HG03558 (cell line): ENCODE data around the gene CCDC40.
"Not testable (repeated sequence)": the region's sequence is repeated elsewhere in the genome, so short reads cannot be mapped to it uniquely, and the experiment has no call there.

Experiments used
- ATAC-seq: cut with Tn5 transposase; IDR thresholded peaks from one replicate; pipeline ENCODE4 v1.9.1; 2021; ENCODE audit warnings: moderate number of reproducible peaks; ENCODE audit not compliant: unreplicated experiment; ENCODE audit errors: extremely low read depth

The CCDC40 gene

DNA sequence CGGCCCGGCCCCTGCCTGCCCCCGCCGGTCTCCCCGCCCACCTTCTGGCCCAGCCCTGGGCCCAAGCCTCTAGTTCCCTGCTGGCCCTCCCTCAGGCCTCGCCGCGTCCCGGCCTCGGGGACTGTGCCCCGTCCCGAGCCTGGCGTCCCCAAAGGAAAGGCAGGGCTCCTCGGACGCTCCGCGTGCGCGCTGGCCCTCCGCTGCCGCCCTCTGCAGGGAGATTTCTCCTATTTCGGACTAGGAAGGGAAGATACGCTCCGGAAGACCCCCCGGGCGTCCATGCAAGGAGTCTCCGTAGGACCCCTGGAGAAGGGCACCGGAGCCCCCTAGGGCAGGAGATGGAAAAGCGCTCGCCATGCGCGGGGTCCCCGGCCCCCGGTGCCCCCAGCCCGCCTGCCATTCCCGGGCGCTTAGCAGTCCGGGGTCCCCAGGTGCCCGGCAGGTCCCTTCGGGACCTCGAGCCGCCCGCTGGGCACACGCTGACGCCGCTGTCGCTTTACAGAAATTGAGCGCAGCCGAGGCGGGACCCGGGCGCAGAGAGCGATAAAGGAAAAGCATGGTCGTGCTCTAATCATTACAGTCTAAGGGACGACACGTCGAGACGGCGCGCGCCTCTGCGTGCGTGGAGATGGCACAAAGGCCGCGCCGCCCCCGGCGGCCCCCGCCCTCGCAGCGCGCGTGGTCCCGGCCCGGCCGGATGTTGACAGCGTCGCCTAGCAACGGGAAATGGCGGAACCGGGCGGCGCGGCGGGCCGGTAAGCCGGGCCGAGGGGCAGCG is at the start of gene CCDC40:
TSS of gene CCDC40 (plus strand) at position 706 of the 778 bp plus-strand sequence. CDS start at position 727, 21 bp downstream.
- ATAC-seq, result no peak

DNA sequence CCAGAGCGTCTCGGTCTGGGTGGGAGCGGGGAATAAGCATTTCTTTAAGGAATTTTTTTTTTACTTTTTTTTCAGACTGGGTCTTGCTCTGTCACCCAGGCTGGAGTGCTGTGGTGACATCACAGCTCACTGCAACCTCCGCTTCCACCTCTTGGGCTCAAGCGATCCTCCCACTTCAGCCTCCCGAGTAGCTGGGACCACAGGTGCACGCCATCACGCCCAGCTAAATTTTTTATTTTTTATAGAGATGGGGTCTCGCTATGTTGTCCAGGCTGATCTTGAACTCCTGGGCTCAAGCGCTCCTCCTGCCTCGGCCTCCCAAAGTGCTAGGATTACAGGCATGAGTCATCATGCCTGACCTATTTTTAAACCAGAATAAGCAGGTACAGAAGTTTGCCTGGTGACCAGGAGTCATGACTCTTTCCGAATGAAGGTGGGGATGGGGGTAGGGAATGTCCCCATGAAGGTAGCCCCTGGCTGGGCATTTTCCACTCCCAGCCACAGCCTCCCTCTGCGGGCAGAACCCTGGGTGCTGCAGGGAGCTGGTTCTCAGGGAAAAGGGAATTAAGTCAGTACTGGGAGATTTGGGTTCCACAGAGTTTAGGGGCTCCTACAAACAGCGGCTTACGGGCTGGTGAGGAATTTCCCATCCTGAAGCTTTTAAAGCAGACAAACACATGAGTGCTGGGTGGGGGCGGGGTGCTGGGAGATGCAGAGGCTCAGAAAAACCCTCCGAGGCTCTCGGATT is 49.1 kb upstream of the CCDC40 start:
- ATAC-seq, result no peak

- ATAC-seq, result no peak
These were observed 48.6 kb upstream of the CCDC40 start for GRCh38 chr17:79987935-79988184.

- no peak for ATAC-seq
These were observed 48.1 kb upstream of the CCDC40 start for GRCh38 chr17:79988185-79988971.

- ATAC-seq, result no peak
These were observed 47.2 kb upstream of the CCDC40 start for GRCh38 chr17:79989106-79989835.

DNA sequence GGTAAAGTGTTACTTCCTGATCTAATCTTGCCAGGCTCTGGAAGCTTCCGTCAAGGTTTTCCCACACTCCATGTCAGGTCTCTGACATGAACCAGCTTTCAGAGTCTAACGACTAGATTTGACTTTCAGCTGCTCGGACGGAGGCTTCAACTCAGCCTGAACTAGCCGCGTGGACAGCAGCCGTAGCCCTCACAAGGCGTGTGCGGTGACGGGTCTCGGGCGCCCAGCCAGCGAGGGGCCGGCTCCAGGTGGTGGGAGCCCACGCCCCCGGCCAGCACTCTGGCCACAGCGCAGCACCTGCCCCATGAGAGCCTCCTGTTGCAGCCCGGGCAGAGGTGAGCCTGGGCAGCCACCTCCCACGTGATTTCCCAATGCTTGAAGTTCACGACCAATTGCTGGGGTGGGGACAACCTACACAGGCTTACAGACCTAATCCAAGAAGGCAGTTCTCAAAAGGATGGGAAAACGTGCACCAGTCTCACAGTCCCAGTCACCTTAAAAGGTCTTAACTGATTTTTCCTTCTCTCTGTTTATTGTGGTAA is 46.3 kb upstream of the CCDC40 start:
- no peak for ATAC-seq

DNA sequence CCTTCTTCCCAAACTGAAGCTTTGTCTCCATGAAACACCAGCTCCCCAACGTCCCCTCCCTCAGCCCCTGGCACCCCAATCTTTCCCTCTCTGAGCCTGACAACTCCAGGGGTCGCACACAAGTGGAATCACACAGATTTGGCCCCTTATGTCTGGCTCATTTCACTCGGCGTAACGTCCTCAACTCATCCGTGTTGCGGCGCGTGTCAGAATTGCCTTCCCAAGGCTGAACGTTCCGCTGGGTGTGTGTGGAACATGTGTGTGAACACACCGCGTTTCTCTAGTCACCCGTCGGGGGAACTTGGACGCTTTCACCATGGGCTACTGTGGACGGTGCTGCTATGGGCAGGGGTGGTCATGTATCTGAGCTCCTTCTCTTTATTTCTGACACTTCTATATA is 45.7 kb upstream of the CCDC40 start:
- ATAC-seq, result no peak

DNA sequence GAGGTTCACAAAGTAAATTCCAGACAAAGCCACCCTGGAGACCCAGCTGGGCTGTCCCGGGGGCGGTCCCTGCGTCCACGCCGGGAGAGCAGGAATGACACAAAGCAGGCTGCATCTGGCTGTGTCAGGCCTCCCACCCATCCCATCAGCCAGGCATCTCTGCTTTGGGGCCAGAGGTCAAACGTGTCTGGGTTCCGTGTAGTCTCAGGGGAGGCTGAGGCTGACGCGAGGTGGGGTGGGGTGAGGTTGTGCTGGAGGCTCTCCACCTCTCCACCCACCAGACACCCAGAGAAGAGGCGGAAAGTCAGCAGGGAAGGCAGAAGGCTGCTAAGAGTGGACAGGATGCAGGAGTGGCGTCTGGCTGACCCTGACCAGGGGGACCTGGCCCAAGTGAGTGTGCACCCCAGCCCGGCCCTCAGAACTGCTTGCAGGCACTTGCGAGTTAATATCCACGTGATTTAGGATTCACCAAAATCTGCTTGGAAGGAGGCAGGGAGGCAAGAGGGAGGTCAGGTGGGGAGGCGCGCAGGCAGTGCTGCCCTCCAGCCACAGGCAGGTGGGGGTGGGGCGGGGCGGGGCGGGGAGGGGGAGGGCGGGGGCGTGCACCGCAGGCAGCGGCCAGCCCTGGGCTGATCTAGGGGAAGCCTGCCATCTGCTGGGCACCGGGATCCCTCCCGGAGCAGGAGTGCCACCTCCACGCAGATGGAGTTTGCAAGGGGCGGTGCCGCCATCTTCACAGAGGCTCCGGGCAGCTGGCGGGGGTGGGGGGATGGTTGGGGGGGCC is 45.1 kb upstream of the CCDC40 start:
- no peak for ATAC-seq

GRCh38 chr17:79991924-79992648 is 44.4 kb upstream of the CCDC40 start:
- ATAC-seq, result no peak

DNA sequence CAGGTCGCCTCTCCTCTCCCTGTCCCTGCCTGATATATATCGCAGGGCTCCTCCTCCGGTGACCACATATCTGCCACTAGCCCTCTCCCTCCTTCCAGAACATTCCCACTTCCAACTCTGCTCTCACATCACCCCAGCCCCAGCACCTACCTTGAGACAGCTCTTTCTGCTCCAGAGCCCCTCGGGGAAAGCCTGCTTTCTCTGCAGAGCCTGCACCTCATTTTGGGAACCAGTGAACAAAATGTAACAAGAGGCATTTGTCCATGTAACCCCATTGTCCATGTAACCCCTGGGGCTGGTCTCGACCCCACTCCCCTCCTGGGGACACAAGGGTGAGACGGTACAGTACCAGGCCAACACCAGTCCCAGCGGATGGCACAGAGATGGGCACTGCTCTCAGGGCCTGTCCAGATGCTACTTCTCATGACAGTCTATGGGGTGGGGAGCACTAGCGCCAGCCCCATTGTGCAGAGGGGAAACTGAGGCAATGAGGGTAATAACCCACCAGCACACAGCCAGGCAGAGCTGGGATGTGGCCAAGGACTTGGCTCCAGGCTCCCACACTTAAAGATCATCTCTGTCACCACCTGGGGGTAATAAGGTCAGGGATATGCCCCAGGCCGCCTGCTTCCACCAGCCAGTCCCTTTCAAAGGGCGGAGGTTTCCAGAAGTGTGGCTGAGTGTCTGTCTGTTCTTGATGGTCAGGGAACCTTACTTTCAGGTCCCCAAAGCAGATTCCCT is 43.6 kb upstream of the CCDC40 start:
- ATAC-seq, result no peak

DNA sequence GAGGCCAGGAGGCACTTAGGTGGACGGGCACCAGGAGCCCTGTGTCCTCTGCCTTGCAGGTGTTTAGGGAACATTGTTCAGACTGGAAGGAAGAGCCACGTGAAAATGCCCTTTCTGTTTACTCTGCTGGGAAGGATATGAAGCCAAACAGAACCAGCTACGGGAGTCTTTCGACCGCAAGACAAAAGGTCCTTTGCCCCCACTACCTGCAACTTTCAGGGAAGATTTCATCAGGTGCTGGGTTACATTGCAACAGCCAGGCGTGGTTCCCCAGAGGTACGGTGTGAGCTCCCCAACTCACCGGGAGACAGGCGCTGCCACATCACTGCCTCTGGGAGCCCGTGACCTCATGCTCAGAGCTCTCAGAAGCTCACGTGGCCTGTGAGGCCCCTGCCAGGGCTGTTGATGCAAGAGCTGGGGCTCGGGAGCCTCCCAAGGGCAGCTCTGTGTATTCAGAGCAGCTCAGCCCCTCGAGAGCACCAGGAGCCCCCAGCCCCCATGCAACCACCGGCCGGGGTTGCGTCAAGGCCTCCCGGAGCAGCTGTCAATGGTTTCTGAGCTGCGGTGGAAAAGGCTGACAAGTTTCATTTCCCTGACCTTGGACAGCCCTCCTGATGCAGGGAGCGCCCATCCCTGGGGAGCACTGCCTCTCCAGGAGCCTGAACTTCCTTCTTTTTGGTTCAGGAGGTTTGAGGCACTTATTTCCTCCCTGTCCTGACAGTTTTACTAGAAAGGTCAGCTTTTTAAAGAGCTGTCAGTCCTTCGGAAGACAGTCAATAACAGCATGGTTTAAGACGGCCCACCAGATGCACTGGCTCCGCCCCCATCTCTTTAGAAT is 42.8 kb upstream of the CCDC40 start:
- no peak for ATAC-seq

GRCh38 chr17:79994228-79994569 is 42.2 kb upstream of the CCDC40 start:
- not testable (repeated sequence) for ATAC-seq

DNA sequence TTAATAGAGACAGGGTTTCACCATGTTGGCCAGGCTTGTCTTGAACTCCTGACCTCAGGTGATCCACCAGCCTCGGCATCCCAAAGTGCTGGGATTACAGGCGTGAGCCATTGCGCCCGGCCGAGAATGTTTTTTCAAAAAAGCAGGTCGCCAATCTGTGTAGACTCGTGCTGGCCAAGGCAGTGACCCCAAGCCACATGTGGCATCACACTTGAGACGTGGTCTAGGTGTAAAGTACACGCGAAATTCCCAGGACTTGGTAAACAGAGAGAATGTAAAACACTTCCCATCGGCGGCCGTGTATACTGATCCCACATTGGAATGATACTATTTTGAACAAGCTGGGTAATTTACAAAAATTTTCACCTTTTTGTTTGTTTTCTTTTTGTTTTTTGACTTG is 41.8 kb upstream of the CCDC40 start:
- no peak for ATAC-seq

DNA sequence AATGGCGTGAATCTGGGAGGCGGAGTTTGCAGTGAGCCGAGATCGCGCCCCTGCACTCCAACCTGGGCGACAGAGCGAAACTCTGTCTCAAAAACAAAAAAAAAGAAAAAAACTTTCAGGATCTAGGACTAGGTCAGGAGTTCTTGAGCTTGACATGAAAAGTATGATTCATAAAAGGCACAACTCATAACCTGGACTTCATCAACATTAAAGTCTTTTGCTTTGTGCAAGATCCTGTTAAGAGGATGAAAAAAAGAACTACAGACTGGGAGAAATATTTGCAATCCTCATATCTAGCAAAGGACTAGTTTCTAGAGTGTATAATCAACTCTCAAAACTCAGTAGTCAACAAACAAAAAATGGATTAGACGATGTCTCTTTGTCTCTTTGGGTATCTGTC is 40.7 kb upstream of the CCDC40 start:
- no peak for ATAC-seq

DNA sequence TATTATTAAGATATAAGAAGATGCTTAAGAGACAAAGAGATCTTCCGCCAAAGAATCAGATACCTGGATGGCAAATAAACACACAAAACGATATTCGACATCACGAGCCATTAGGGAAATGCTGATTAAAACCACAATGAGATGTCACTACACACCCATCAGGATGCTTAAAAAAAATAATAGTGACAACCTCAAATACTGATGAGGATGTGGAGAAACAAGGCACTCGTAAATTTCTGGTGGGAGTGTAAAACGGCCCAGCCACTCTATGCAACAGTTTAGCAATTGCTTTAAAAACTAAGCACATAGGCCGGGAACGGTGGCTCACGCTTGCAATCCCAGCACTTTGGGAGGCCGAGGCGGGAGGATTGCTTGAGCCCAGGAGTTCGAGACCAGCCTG is 40.2 kb upstream of the CCDC40 start:
- ATAC-seq, result no peak

DNA sequence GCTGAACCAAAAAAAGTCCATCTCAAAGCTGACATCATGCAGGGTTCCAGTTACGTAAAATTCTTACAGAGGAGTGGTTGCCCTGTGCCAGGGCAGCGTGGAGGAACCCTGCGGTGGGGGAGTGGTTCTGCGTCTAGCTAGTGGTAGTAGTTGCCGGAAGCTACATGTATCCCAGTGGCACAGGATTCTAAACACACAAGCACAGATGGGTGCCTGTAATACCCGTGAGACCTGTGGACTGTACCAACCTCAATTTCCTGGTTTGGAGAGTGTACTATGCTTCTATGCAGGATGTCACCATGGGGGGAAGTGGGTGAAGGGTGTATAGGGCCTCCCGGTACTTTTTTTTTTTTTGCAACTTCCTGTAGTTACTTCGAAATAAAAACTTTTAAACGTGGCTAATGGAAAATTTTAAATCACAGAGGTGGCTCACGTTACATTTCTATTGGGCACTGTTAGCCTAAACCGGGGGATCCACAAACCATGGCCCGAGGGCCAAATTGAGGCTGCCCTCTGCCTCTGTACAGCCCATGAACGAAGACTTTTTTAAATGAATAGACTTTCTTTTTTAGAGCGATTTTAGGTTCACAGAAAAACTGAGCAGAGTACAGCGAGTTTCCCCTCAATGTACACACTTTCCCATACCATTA is 39.3 kb upstream of the CCDC40 start:
- ATAC-seq, result no peak

DNA sequence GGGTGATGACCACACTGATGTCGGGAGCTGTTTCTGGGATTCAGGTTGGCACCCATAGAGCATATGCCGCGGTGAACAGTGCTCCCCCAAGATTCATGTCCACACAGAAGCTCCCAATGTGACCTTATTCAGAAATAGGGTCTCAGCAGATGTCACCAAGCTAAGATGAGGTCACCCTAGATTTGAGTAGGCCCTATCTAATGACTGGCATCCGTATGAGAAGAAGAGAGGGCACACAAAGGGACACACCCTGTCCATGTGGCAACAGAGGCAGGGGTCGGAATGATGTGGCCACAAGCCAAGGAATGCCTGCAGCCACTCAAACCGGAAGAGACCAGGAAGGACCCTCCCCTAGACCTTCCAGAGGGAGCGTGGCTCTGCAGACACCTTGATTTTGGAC is 36.3 kb upstream of the CCDC40 start:
- ATAC-seq, result no peak
